GM19193 (cell line): Measurements from ENCODE around the gene OPRM1.

Source experiments
- POLR2A ChIP-seq: IDR thresholded peaks from 4 replicates; pipeline ENCODE4 v1.6.1; 2011; ENCODE audit not compliant: insufficient read depth, insufficient read length; ENCODE audit errors: extremely low read depth

The OPRM1 gene

DNA sequence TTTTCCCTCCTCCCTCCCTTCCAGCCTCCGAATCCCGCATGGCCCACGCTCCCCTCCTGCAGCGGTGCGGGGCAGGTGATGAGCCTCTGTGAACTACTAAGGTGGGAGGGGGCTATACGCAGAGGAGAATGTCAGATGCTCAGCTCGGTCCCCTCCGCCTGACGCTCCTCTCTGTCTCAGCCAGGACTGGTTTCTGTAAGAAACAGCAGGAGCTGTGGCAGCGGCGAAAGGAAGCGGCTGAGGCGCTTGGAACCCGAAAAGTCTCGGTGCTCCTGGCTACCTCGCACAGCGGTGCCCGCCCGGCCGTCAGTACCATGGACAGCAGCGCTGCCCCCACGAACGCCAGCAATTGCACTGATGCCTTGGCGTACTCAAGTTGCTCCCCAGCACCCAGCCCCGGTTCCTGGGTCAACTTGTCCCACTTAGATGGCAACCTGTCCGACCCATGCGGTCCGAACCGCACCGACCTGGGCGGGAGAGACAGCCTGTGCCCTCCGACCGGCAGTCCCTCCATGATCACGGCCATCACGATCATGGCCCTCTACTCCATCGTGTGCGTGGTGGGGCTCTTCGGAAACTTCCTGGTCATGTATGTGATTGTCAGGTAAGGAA, at the start of gene OPRM1:
OPRM1 (plus strand) TSS at position 10 of the 612 bp plus-strand sequence; CDS start at position 315, 305 bp downstream.
- no peak for TF ChIP-seq POLR2A

DNA sequence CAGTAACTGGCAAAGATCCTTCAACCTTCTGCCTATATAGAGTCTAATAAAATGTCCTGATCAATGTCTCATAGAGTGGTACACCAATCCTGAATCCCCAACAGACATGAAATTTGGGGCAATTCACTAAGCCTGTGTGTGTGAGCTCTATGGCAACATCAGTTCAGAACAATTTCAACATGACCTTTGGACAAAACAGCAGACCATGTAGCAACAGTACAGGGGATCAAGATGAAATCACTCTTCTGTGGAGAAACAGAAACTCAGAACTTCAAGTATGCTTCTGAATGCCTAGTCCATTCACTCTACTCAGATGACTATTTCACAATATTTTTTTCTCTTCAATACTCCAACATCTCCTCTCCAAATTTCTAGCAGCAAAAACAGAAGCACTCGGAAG, 49.1 kb upstream of the OPRM1 start:
- no peak for TF ChIP-seq POLR2A

DNA sequence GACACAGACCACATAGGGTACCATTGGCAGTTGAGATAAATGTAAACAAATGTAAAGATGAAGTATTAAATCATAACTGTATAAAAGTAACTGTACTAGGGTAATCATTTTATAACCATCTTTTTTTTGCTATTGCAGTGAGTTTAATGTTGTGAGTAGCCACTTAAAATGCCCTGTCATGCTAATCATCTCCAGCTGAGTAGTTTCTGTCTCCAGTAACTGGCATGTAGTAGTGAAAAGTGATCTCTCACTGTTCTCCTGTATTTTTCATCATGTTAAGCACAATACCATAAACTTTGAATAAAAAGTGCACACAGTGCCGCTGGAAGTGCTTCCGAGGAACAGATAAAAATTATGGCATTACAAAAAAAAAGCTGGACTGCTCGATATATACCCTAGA, 45.0 kb upstream of the OPRM1 start:
- no peak for TF ChIP-seq POLR2A

GRCh38 chr6:153994811-153995210, 44.2 kb upstream of the OPRM1 start:
- TF ChIP-seq POLR2A = no peak

DNA sequence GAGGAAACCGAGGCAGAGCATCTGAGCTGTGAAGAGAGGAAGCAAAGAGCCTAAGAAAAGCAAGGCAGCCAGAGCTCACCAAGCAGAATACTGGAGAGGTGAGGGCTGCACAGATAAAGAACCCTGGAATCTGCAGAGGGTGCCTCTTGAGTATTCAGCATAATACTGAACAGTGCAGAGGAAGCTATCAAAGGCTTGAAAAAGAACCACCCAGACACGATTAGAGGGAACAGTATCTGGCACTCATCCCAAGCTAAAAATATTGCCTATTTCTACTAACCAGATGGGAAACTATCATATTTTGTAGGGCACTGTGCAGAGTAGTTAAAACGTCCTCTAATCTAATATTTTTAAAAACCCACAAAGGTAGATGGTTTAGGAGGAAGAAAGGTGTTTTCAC, 41.8 kb upstream of the OPRM1 start:
- no peak for TF ChIP-seq POLR2A

DNA sequence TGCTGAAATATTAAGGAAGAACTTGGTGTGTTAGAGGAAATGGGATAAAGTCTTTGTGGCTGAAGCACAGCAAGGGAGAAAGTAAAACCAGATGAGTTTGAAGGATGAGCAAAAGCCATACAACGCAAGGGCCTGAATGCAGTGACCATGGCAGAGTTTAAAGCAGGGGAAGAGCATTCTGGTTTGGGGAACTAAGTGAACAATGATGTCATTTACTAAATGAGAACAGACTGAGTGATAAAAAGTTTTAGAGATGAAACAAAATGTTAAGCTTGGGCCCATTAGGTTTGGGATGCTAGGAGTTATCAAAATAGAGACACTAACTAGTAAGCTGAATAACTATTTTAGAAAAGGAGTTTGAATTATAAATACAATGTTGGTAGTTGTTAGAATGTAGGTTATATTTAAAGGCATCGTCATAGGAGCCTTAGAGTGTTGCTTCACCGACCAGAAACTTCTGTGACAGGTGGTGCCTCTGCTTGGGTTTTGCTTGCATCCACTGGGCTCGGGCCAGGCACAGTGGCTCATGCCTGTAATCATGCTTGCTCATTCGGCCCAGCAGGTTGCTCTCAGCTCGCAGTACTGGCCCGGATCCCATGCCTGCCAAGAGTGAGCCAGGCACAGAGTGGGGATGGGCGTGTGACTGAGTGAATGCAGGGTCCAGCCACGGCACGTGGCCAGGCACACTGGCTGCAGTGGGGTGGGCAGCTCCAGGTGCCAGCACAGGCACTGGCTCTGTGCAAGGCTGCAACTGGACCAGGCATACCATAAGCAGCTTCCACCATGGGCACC, 37.4 kb upstream of the OPRM1 start:
- no peak for TF ChIP-seq POLR2A

DNA sequence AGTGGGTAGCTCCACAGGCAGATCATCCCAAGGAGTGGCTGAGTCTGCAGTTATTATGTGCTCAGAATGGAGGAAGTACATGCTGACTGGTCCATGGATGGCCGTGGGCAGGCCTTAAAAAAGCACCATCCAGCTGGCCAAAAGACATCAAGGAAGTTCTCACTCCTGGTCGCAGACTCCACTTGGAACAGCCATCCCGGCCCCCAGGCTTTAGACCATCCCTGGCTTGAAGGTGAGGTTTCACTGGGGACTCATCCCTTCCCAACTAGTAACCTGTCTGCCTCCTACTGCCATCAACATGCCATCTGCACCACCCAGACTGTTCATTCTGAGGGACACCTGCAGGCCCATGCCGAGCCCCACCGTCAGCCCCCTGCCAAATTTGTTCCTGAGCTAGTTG, 36.1 kb upstream of the OPRM1 start:
- no peak for TF ChIP-seq POLR2A

DNA sequence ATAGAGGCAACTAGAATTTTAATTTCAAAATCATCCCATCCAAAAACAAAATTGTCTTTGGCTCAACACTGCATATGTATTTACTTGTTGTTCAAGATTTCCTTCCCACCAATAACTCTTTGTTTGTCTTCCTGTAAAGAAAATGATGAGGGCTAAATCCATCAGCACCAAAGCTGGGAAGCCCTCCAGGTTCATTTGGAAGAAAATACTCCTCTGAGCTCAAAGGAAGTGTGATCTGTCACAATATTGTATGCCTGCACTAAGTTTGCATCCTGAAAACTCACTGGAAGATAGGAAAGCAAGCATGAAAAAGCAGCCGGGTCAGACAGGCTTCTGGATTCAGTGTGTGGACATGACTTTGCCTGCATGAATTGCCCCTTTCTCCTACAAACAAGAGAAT, 28.7 kb upstream of the OPRM1 start:
- TF ChIP-seq POLR2A = no peak

- TF ChIP-seq POLR2A = no peak
Observed at GRCh38 chr6:154012852-154013251, 26.2 kb upstream of the OPRM1 start.

DNA sequence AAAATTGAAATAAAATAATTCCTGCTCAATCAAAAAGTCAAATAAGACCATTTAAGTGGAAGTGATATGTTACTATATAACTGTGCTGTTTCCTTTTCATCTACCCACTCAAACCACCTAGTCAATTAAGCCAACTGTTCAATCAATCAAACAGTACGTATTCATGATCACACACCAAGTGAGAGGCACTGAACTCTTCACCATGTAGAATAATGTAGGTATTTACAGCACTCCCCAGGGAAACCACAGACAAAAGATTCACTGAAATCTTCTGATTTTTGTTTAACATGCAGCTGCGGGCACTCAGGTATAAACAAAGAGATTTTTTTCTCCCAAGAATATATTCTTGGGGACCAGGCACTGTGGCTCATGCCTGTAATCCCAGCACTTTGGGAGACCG, 21.3 kb upstream of the OPRM1 start:
- TF ChIP-seq POLR2A = no peak

DNA sequence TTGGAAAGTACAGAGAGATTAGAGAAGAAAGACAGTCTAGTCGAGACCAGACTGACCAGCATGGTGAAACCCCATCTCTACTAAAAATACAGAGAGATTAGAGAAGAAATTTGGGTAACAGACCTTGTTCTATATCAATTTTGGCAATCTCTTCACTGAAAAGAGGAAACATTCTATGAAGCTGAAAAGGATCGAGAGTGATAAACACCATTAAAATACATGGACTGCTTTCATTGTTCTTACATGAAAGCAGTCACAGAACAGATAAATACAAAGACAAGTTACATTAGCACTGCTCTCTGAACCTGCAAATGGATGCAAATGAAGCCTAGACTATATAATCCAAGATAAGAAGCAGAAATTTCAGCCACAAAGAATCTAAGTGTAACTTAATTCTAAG, 8.4 kb upstream of the OPRM1 start:
- TF ChIP-seq POLR2A = no peak

DNA sequence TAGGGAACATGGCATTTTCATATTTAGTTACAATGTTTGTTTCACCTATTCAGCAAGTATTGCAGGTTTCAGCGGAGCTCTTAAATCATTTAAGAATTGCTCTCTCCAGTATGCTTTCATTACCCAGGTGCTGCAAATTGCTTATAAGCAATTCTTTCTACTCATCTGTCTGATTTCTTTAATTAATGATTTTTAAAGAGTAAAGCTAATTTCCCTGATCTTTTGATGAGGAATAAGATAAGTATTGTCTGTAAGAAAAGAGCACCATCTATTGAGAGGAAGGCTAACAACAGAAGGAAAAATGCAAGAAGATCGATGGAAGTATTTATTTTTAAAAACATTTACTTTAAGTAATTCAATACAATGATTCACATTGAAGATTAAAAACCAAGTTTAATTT, 2.0 kb downstream of the OPRM1 start:
- no peak for TF ChIP-seq POLR2A

DNA sequence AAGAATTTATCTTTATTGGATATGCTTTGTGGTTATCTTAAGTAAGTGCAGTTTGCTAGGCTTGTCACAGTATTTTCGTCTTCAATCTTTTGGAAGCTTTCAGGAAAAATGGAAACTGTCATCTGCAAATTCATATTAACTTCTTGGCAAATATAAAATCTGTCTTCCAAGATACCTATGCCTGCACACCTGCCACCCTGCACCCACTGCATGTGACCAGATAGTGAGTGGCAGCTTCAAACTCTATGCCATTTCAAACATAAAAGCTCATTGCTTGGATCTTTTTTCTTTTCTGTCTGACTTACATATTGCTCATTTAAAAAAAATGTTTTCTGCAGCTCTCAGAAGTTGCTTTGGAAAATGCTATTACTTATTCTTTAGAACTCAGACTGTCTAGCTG, 14.1 kb downstream of the OPRM1 start:
- no peak for TF ChIP-seq POLR2A

DNA sequence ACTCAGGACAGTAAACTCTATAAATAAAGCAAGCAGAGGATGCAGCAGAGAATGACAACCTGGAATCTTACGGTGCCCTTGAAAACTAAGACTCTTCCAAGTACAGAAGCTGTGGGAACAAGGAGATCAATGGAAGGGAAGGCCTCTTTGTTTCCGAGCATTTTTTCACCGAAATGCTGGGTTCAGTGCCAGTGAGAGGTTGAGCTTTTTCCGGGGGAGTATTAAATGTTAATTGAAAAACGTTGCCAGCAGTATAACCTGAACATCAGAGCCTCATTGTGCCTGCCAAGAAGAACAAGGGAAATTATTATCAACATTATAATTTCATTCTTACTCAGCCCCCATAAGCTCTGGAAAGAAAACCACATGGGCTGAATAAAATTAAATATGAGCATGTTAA, 17.5 kb downstream of the OPRM1 start:
- TF ChIP-seq POLR2A = no peak

DNA sequence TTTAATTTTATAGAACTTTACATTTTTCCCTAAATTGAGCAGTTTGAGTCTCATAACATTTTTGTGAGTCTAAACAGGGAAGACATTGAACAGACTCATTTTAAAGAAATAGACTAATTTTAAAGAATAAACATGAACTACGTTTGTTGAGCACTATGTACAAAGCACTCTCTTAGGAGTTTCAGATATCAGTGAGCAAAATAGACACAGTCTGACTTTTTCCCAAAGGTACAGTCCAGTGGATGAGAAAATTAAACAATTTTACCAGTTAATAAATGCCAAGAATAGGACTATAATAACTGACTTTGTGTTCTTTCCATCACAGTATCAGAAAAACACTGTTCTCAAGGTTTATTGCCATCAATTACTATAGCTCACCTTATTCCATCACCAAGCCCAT, 18.1 kb downstream of the OPRM1 start:
- TF ChIP-seq POLR2A = no peak

GRCh38 chr6:154058963-154059680, 20.1 kb downstream of the OPRM1 start:
- TF ChIP-seq POLR2A = no peak

GRCh38 chr6:154060076-154060475, 21.0 kb downstream of the OPRM1 start:
- TF ChIP-seq POLR2A = no peak

- no peak for TF ChIP-seq POLR2A
Observed at GRCh38 chr6:154070041-154070440, 31.0 kb downstream of the OPRM1 start.
